RWPE1 (cell line): ENCODE measurements around the gene THAP8.
A peak's percentile ranks its signal among the peaks of the same experiment; 100 is the strongest.
"Not testable (repeated sequence)": the region's sequence is repeated elsewhere in the genome, so short reads cannot be mapped to it uniquely, and the experiment has no call there.

Source experiments
- CTCF ChIA-PET: fragments of 350-600 bp; sonication (Branson Sonifier 250); formaldehyde crosslinking; extraction: SDS; loops from one replicate; lab custom pipeline; 2021; lab: Yijun Ruan, JAX
- POLR2A ChIA-PET: fragments of 400-600 bp; formaldehyde crosslinking; extraction: SDS; loops from one replicate; lab custom pipeline; 2020; ENCODE audit warnings: antibody characterized with exemption; ENCODE audit not compliant: low non-redundant PET; lab: Yijun Ruan, JAX
- DNase-seq: peaks from one replicate; pipeline ENCODE4 v3.0.0; 2012; ENCODE audit warnings: low spot score
- H3K27ac ChIP-seq: fragments of 450-650 bp; 2 replicates; pipeline ENCODE4 v1.5.1; 2017
- CTCF ChIP-seq: fragments of 450-650 bp; conservative IDR thresholded peaks from 2 replicates; pipeline ENCODE4 v1.5.1; 2017; ENCODE audit warnings: low read depth, mild to moderate bottlenecking

Gene THAP8

DNA sequence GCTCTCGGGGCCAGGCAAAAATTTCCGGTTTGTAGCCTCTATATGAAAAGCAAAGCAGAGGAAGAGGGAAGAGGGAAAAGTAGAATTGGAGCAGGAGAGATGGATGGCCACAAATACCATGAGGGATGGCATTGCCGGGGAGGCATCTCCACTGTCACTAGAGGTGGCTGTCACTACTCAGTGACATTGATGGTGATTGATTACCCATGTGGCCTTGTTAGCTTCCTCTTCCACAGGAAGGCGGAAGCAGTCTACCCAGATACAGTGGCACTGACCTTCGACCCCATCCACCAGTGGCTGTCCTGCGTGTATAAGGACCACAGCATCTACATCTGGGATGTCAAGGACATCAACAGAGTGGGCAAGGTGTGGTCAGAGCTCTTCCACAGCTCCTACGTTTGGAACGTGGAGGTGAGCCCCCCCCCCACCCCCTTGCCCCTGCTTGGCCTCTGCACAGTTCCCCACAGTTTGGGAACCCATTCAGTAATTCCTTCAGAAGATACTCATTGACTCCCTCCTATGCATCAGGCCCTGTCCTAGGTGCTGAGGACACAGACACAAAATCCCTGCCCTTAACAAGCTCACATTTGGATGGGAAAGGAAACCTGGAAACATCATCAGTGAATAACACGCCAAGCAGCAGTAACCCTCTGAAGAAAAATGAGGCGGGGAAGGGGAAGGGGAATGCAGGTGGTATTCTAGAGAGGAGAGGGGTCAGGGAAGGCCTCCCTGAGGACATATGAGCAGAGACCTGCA is 19.2 kb upstream of the THAP8 start:
- H3K27ac ChIP-seq: no peak overlapping the region
- CTCF ChIA-PET: no interaction called here
- POLR2A ChIA-PET: no interaction called here
- TF ChIP-seq CTCF: no peak
- DNase-seq: no peak

GRCh38 chr19:36072081-36072480 is 18.0 kb upstream of the THAP8 start:
- CTCF ChIA-PET: interaction anchor here (0.6 kb wide), 1 partner anchor 19 kb away, joined by 3 read pairs; no protein-coding TSS in a partner anchor
- no peak for DNase-seq
- no peak overlapping the region for H3K27ac ChIP-seq
- POLR2A ChIA-PET: no interaction called here
- no peak for TF ChIP-seq CTCF

DNA sequence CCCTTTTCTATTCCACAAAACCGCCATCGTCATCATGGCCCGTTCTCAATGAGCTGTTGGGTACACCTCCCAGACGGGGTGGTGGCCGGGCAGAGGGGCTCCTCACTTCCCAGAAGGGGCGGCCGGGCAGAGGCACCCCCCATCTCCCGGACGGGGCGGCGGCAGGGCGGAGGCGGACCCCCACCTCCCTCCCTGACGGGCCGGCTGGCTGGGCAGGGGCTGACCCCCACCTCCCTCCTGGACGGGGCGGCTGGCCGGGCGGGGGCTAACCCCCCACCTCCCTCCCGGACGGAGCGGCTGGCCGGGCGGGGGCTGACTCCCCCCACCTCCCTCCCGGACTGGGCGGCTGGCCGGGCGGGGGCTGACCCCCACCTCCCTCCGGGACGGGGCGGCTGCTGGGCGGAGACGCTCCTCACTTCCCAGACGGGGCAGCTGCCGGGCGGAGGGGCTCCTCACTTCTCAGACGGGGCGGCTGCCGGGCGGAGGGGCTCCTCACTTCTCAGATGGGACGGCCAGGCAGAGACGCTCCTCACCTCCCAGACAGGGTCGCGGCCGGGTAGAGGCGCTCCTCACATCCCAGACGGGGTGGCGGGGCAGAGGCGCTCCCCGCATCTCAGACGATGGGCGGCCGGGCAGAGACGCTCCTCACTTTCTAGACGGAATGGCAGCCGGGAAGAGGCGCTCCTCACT is 14.9 kb upstream of the THAP8 start:
- CTCF ChIA-PET, POLR2A ChIA-PET, H3K27ac ChIP-seq, DNase-seq: not testable (repeated sequence)

DNA sequence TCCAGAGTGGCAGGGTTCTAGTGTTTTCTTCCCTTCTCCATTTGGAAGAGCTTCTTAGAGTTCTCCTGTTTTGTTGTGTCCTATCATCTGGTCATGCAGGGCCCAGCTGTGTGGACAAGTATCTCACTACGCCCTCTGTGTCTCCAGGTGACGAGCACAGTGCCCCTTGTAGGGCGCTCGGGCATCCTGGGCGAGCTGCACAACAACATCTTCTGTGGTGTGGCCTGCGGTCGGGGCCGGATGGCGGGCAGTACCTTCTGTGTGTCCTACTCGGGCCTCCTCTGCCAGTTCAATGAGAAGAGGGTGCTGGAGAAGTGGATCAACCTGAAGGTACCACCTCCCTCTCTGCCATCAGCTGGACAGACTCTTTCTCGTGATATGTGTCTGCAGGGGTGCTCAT is 13.6 kb upstream of the THAP8 start:
- no peak for TF ChIP-seq CTCF
- CTCF ChIA-PET: no interaction called here
- POLR2A ChIA-PET: interaction anchor here (0.5 kb wide), 1 partner anchor 11 kb away, joined by 3 read pairs; no protein-coding TSS in a partner anchor

GRCh38 chr19:36064826-36065225 is 10.7 kb upstream of the THAP8 start:
- H3K27ac ChIP-seq: no peak overlapping the region
- POLR2A ChIA-PET: no interaction called here
- TF ChIP-seq CTCF: no peak
- DNase-seq: no peak
- CTCF ChIA-PET: no interaction called here

More for the DNA sequence above, 13.6 kb upstream of the THAP8 start:
- no peak for DNase-seq
- H3K27ac ChIP-seq: no peak overlapping the region

DNA sequence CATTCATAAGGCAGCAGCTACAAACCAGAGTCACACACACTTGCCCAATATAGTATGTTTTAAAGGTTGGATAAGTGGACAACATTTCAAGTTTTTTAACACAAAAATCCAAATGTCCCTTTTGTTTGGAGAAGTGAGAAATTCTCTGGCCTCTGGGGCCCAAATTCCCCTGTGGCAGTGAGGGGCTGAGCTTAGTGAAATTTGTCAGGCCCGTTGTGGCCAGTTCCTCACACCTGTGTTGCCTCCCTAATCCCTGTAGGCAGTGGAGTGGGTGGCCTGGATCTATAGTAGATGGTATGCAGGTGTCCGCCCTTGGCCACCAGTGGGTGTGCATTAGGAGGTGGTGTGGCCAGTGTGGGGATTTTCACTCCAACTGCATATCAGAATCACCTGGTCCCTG is 7.3 kb upstream of the THAP8 start:
- TF ChIP-seq CTCF: no peak
- CTCF ChIA-PET: interaction anchor here (0.6 to 1.7 kb wide), 4 partner anchors 30 to 652 kb away, joined by 3 to 9 read pairs (median 4); partner anchors contain the start of gene POLR2I
- H3K27ac ChIP-seq: no peak overlapping the region
- no peak for DNase-seq
- POLR2A ChIA-PET: no interaction called here

DNA sequence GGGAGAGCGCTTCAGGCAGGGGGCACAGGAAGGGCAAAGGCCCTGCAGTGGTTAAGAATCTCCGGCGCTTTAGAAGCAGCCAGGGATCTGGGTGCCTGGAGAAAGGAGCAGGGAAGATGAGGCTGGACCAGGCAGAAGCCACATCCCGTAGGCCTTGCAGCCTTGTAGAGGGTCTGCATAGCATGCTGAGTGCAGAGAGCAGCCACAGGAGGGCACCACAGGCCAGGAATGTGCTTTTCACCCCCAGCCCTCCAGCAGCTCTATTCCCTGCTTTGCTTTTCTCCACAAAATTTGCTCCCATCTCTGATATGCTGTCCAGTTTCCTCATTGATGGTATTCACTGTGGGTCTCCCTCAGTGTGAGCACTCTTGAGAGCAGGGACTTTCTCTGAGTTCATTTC is 6.3 kb upstream of the THAP8 start:
- ChIA-PET POLR2A (no interaction called here), CTCF (interaction anchor here (0.5 to 1.7 kb wide), 4 partner anchors 10 to 143 kb away, joined by 3 to 9 read pairs (median 6); partner anchors contain the start of gene POLR2I)
- TF ChIP-seq CTCF: peak; percentile 26; the same call in 1 of the 2 replicates
- H3K27ac ChIP-seq: no peak overlapping the region
- DNase-seq: peak; percentile 45
